Stimulated activated CD8-positive, alpha-beta memory T cell treated with anti-CD3 and anti-CD28 coated beads, Interleukin-12 subunit alpha, Interleukin-12 subunit beta, amount 100 ng/mL, for 24 hours (primary cell): Measurements from ENCODE around the gene TMEFF1.
"Not testable (repeated sequence)": the region's sequence is repeated elsewhere in the genome, so short reads cannot be mapped to it uniquely, and the experiment has no call there.

Experiments used
- DNase-seq: peaks from one replicate; pipeline ENCODE4 v3.0.0-alpha.2; 2020; ENCODE audit errors: extremely low read depth

Gene TMEFF1

DNA sequence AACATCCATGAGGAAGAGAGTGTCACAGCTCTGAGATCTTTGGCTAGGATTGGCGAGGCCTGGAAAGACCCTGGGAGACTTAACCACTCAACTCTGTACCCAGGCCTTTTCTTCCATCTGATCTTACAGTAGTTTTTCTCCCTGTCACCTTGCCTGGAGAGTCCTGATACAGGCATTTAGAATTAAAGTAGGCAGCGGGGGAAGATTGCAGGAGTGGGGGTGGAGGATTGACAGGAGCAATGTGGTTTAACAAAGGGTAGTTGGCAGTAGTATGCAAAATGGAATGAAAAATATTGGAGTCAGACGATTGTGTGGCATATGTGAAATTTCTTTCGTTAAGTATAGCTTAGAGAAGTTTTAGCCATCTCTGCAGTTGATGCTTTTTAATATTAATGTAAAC, 16.9 kb downstream of the TMEFF1 start:
- no peak for DNase-seq

DNA sequence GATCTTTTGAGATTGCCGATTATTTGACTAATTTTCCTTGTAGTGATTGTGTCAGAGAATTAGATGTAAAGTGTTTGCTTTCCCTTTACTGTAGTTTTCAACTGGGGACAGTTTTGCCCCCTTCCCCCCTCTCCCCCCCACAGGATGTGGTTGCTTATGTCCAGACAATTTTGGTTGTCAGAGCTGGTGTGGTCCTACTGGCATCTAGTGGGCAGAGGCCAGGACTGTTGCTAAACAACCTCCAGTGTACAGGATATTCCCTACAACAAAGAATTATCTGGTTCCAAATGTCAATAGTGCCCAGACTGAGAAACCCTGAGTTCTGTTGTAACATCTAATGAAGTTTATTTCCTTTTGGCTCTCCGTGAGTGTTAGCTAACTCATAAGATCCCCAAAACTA, 20.0 kb downstream of the TMEFF1 start:
- no peak for DNase-seq

- DNase-seq = no peak
These were observed 25.6 kb downstream of the TMEFF1 start for GRCh38 chr9:100498592-100498991.

DNA sequence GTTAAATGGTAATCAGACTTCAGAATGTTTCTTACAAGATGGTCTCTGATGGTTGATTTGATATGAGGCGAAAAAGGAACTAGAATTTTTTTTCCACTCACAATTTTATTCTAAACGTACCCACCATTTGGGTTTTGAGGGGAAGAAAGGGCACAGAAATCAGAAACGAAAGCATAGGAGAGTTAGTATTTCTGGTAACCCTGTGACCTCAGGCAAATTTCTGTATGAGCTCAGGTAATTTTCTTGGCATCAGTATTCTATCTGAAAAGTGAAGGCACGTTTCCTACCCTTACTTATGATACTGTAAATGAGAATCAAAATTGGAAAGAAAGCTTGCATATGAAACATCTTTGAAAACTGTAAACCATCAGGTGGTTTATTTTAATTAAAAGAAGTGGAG, 26.5 kb downstream of the TMEFF1 start:
- DNase-seq = no peak

- DNase-seq = no peak
These were observed 26.9 kb downstream of the TMEFF1 start for GRCh38 chr9:100499866-100500265.

- peak; percentile 33 for DNase-seq
These were observed 32.7 kb downstream of the TMEFF1 start for GRCh38 chr9:100505564-100506159.

DNA sequence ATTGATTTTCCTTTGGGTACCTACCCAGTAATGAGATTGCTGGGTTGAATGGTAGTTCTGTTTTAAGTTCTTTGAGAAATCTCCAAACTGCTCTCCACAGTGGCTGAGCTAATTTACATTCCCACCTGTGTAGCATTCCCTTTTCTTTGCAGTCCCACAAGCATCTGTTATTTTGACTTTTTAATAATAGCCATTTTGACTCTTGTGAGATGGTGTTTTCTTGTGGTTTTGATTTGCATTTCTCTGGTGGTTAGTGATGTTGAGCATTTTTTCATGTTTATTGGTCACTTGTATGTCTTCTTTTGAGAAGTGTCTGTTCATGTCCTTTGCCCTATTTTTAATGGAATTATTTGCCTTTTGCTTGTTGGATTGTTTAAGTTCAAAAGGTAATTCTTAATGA, 34.4 kb downstream of the TMEFF1 start:
- not testable (repeated sequence) for DNase-seq

DNA sequence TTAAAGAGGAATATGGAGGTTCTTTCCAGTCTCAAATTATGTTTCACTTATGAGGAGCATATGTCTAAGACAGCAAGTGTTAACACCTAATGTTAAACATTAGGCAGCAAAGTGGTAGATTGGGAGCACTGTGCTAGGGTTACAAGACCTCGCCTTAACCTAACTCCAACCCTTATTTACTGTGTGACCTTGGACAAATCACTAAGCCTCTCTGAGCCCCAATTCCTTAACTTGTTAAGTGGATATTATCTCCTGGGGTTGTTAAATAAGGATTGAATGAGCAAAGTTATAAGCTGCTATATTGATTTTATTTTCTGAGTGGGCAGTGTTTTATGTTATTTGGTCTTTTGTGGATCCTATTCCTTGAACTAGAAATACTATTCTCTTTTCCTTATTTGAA, 38.3 kb downstream of the TMEFF1 start:
- DNase-seq = no peak

- no peak for DNase-seq
These were observed 42.9 kb downstream of the TMEFF1 start for GRCh38 chr9:100515578-100516494.

- no peak for DNase-seq
These were observed 48.3 kb downstream of the TMEFF1 start for GRCh38 chr9:100521282-100521681.

- DNase-seq = no peak
These were observed 52.6 kb downstream of the TMEFF1 start for GRCh38 chr9:100525563-100525962.

GRCh38 chr9:100527180-100527794, 54.3 kb downstream of the TMEFF1 start:
- DNase-seq = not testable (repeated sequence)

GRCh38 chr9:100534401-100534800, 61.5 kb downstream of the TMEFF1 start:
- DNase-seq = no peak

DNA sequence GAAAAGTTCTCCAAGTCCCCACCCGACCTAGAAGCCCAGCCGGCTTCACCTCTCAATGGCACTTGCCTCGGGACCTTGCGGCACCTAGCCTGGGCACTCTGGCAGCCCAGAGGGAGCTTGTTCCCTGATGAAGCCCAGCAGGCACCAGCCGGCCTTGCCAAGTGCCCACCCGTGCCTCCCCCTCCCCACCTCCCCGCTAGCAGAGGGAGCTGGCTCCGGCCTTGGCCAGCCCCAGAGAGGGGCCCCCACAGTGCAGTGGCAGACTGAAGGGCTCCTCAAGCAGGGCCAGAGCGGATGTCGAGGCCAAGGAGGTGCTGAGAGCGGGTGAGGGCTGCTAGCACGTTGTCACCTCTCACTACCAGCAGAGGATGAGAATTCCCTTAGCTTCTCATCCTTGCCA, 67.4 kb downstream of the TMEFF1 start:
- no peak for DNase-seq

DNA sequence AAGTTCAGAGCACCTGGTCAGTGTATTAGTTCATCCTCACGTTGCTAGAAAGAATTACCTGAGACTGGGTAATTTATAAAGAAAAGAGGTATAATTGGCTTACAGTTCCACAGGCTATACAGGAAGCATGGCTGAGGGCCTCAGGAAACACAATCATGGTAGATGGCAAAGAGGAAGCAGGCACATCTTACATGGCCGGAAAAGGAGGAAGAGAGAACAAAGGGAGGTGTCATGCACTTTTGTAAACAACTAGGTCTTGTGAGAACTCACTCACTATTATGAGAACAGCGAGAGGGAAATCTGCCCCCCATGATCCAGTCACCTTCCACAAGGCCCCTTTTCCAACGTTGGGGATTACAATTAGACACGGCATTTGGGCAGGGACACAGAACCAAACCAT, 76.1 kb downstream of the TMEFF1 start:
- no peak for DNase-seq

GRCh38 chr9:100554935-100555401, 82.0 kb downstream of the TMEFF1 start:
- no peak for DNase-seq

DNA sequence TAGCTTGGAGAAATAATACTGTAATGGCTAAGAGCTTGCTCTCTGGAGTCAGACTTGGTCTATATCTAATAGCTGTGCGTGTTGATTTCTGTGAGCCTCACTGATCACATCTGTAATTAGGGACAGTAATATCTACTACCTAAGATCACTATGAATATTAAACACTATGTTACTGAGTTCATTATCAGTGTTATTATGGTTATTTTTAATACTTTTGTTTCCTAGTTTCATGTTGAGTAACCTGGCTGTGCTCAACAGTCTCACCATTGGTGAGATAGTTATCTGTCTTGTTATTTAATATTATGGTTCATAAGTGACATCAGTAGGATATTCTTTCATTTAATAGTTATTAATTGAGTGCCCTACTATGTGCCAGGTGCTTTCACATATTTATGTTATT, 82.5 kb downstream of the TMEFF1 start:
- DNase-seq = no peak

DNA sequence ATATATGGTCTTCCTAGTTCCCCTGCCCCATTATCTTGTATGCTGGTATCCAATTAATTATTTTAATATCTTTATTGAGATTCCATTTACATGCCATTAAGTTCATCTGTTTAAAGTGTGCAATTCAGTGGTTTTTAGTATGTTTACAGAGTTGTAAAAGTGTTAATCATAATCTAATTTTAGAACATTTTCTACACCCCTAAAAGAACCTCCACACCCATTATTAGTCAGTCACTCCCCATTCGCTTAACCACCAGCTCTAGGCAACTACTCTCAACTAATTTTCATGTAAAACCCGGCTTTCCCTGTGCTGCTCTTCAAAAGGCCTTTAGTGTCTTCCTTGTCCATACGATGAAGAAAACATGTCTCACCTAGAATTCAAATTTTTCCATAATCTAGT, 84.1 kb downstream of the TMEFF1 start:
- no peak for DNase-seq

DNA sequence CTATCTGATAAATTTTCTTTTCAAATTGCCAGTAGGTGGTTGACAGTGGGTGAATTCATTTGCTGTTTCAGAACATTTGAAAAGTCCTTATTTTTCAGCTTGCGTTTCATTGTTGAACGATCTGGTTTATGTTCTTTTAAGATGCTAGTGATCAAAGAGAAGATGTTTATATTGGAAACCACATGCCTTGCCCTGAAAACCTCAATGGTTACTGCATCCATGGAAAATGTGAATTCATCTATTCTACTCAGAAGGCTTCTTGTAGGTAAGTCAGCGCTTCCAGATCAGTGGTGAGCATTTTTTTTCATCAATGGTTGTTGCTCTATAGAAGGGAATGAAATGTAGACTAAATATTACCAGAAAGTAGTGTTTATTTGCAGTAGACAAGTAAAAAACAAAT, 88.3 kb downstream of the TMEFF1 start:
- DNase-seq = no peak

DNA sequence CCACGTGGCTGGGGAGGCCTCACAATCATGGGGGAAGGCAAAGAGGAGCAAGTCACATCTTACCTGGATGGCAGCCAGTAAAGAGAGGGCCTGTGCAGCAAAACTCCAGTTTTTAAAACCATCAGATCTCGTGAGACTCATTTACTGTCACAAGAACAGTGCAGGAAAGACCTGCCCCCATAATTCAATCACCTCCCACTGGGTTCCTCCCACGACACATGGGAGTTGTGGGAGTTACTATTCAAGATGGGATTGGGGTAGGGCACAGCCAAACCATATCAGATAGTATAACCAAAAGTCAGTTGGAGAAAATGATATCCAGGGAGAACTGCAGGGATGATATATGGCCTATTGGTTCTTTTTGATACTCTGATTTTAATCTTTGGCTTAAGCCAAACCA, 94.9 kb downstream of the TMEFF1 start:
- DNase-seq = no peak

DNA sequence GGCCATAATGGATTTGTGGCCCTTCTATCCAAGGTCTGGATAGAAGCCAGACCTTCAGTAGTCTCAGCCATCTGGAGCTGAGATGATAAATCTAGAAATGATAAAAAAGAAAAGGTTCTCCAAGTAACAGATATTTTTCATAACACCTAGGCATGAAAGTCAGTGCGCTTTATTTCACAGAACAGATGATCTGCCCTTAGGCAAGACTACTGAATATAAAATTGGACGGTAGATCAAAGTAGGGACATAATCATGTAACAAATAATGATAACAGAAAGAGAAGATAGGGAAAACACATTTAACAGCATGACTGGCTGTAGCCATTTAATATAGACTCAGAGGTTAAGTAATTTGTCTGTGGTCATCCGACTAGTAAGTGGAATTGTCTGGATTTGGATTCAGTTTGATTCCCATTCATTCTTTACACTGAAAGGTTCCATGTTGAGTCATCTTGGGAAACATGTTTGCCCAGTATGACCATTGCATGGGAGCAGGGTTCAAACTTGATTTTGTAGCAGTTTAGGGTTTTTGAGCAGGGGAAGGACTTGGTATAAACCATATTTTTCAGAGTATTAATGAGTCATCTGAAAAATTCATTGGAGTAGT, 100.8 kb downstream of the TMEFF1 start:
- no peak for DNase-seq

DNA sequence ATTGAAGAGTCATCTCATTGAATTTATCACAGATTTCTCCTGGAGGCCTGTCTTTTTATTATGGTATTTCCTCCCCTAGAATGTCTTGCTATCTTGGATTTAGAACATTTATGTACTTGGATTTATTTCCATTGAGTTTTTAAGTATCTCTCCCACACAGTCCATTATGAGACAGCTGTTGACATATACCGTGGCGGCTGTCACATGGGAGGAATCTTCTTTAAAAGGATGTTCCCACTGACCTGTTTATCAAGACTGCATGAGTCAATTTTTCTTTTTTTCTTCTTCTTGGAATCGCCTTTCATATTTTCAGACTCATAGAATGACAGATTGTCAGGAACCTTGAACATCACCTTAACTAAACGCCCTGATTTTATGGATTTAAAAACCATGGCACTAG, 102.1 kb downstream of the TMEFF1 start:
- no peak for DNase-seq
